Naive thymus-derived CD4-positive, alpha-beta T cell (primary cell): ENCODE data around the gene RASA3. TPM values are rescaled to one million over a fixed set of nuclear protein-coding genes. Genes with fewer than 3 reads are reported as not detected.
"Not testable (repeated sequence)": the region's sequence is repeated elsewhere in the genome, so short reads cannot be mapped to it uniquely, and the experiment has no call there.

ENCODE experiments used
- ATAC-seq: fragments of 150-1000 bp; cut with Tn5 transposase; 2 replicates; pipeline ENCODE4 v1.10.0; 2021; ENCODE audit warnings: mild to moderate bottlenecking, moderate library complexity
- CTCF ChIA-PET: fragments of 350-600 bp; sonication (Branson Sonifier 250); formaldehyde crosslinking; loops from one replicate; lab custom pipeline; 2021; ENCODE audit warnings: antibody characterized with exemption; lab: Charles Lee
- POLR2A ChIA-PET: fragments of 350-600 bp; sonication (Branson Sonifier 250); formaldehyde crosslinking; loops from one replicate; lab custom pipeline; 2021; ENCODE audit warnings: antibody characterized with exemption, inconsistent platforms; lab: Charles Lee
- DNase-seq, 9 donors: peaks; one replicate each; pipeline versions ENCODE4 v3.0.0 to v3.0.0-alpha.2; 2020 to 2022; ENCODE audit warnings: mixed read lengths in 1 of 9
- H3K27ac ChIP-seq: one replicate; pipeline ENCODE4 v1.7.0; 2013; ENCODE audit warnings: mild to moderate bottlenecking, low read depth, low read length, moderate library complexity
- H3K27me3 ChIP-seq, 2 donors: one replicate each; pipeline ENCODE4 v1.7.0; 2013; ENCODE audit warnings: low read length in 2 of 2, mild to moderate bottlenecking in 2 of 2, moderate library complexity in 2 of 2; ENCODE audit not compliant: control insufficient read depth in 2 of 2, insufficient read depth in 2 of 2
- H3K36me3 ChIP-seq, 3 experiments: 1 replicate in 2 of 3; 2 replicates in 1 of 3; pipeline ENCODE4 v1.7.0; 2013; ENCODE audit warnings: low read length in 3 of 3, mild to moderate bottlenecking in 3 of 3, moderate library complexity in 1 of 3; ENCODE audit not compliant: insufficient read depth in 3 of 3, control insufficient read depth in 2 of 3
- H3K4me1 ChIP-seq, 2 donors: one replicate each; pipeline ENCODE4 v1.7.0; 2013; ENCODE audit warnings: low read length in 2 of 2, mild to moderate bottlenecking in 2 of 2, moderate library complexity in 1 of 2; ENCODE audit not compliant: control insufficient read depth in 2 of 2, insufficient read depth in 2 of 2
- H3K4me3 ChIP-seq: 2 replicates; pipeline ENCODE4 v1.7.0; 2013; ENCODE audit warnings: mild to moderate bottlenecking, low read length
- H3K9me3 ChIP-seq, 3 experiments: 1 replicate in 2 of 3; 2 replicates in 1 of 3; pipeline ENCODE4 v1.7.0; 2013; ENCODE audit warnings: low read length in 3 of 3; ENCODE audit not compliant: control insufficient read depth in 2 of 3
- H3K27ac Mint-ChIP-seq, 9 donors: one replicate each; pipeline ENCODE4 v1.8.0; 2020 to 2022; ENCODE audit warnings: mixed read lengths in 9 of 9, mild to moderate bottlenecking in 8 of 9, moderate library complexity in 5 of 9, inconsistent platforms in 2 of 9
- H3K27me3 Mint-ChIP-seq, 5 donors: one replicate each; pipeline ENCODE4 v1.8.0; 2021 to 2022; ENCODE audit warnings: mixed read lengths in 5 of 5, mild to moderate bottlenecking in 1 of 5
- H3K36me3 Mint-ChIP-seq, 5 donors: one replicate each; pipeline ENCODE4 v1.8.0; 2020 to 2022; ENCODE audit warnings: mixed read lengths in 5 of 5, mild to moderate bottlenecking in 3 of 5, inconsistent platforms in 1 of 5
- H3K4me1 Mint-ChIP-seq, 7 donors: one replicate each; pipeline ENCODE4 v1.8.0; 2020 to 2022; ENCODE audit warnings: mixed read lengths in 7 of 7, mild to moderate bottlenecking in 3 of 7, inconsistent platforms in 1 of 7
- H3K4me3 Mint-ChIP-seq, 10 donors: one replicate each; pipeline ENCODE4 v1.8.0; 2020 to 2022; ENCODE audit warnings: mild to moderate bottlenecking in 10 of 10, mixed read lengths in 10 of 10, moderate library complexity in 6 of 10, inconsistent platforms in 2 of 10
- H3K9me3 Mint-ChIP-seq, 11 donors: one replicate each; pipeline ENCODE4 v1.8.0; 2020 to 2022; ENCODE audit warnings: mixed read lengths in 11 of 11, mild to moderate bottlenecking in 4 of 11, inconsistent platforms in 1 of 11, moderate library complexity in 1 of 11
- intact Hi-C, 2 donors: fragments of 100-400 bp; cut with micrococcal nuclease; formaldehyde crosslinking; loops; one replicate each; pipeline ENCODE4 v1.15.1; 2023
- polyA plus RNA-seq, 2 donors: library from polyadenylated mRNA; unstranded; fragments of 300-500 nt; fragmentation: Illumina TruSeq; gene quantifications; one replicate each; pipeline ENCODE4 v1.2.3, GENCODE V29; 2021
- total RNA-seq, 6 experiments: library from RNA in 5 of 6; stranded (reverse) in 5 of 6; gene quantifications; 1 replicate in 5 of 6; 2 replicates in 1 of 6; pipeline ENCODE4 v1.2.3 and lab custom pipeline; 2021 to 2026

The RASA3 gene
- total and polyA plus RNA-seq, 7 experiments from 2014 or later = 109 to 227 (median 195) TPM

GRCh38 chr13:114158869-114159666, 26.6 kb upstream of the RASA3 start:
- peaks cover 55 to 62% of the 10 kb centered on the region in 2 donors for H3K4me1 ChIP-seq
- H3K9me3 Mint-ChIP-seq = peaks cover 0 to 16% (median 2%) of the 10 kb centered on the region in 11 donors

GRCh38 chr13:114157869-114158495, 25.6 kb upstream of the RASA3 start:
- peaks cover 58 to 60% of the 10 kb centered on the region in 2 donors for H3K4me1 ChIP-seq
- POLR2A ChIA-PET = interaction anchor here (0.8 to 1.7 kb wide), 8 partner anchors 9 to 63 kb away, joined by 3 to 9 read pairs (median 6); no protein-coding TSS in a partner anchor
- Mint-ChIP-seq H3K9me3 (peaks cover 0 to 16% (median 5%) of the 10 kb centered on the region in 11 donors), H3K4me1 (peaks cover 68 to 86% (median 82%) of the 10 kb centered on the region in 7 donors), H3K36me3 (peaks cover 0 to 51% (median 9%) of the 10 kb centered on the region in 5 donors), H3K27me3 (peaks cover 0 to 33% (median 0%) of the 10 kb centered on the region in 5 donors), H3K4me3 (peak overlapping the region in 9 of 10 donors; percentile 17 to 87 (median 57)), H3K27ac (peak overlapping the region; percentile 66 to 99 (median 96))
- no peaks in the 10 kb centered on the region for H3K36me3 ChIP-seq
- intact Hi-C loops = loop anchor here in 1 of 2 donors (1.0 kb wide), 1 partner anchor 9 kb away; no protein-coding TSS in a partner anchor
- H3K27ac ChIP-seq = peak overlapping the region; percentile 41
- no peaks in the 10 kb centered on the region for H3K27me3 ChIP-seq
- DNase-seq (peak in 1 of 9 donors; percentile 35), ATAC-seq (peak; percentile 41)
- H3K4me3 ChIP-seq = no peak overlapping the region
- CTCF ChIA-PET = interaction anchor here (0.6 to 0.8 kb wide), 2 partner anchors 12 to 91 kb away, joined by 4 read pairs; no protein-coding TSS in a partner anchor
- no peaks in the 10 kb centered on the region for H3K9me3 ChIP-seq

More at GRCh38 chr13:114158869-114159666, 26.6 kb upstream of the RASA3 start:
- not testable (repeated sequence) for H3K27ac ChIP-seq, ATAC-seq, H3K27me3 ChIP-seq, DNase-seq, H3K9me3 ChIP-seq, H3K36me3 ChIP-seq, H3K4me3 ChIP-seq
- Mint-ChIP-seq H3K36me3 (peaks cover 0 to 46% (median 5%) of the 10 kb centered on the region in 5 donors), H3K27me3 (peaks cover 0 to 35% (median 0%) of the 10 kb centered on the region in 5 donors), H3K4me1 (peaks cover 62 to 84% (median 80%) of the 10 kb centered on the region in 7 donors), H3K27ac (peak overlapping the region in 8 of 9 donors; percentile 36 to 99 (median 93)), H3K4me3 (peak overlapping the region in 3 of 10 donors; percentile 8 to 87 (median 81))
- ChIA-PET POLR2A (interaction anchor here (0.7 to 10.7 kb wide), 7 partner anchors 9 to 82 kb away, joined by 3 to 100 read pairs (median 4); partner anchors contain the start of gene RASA3), CTCF (interaction anchor here (1.0 kb wide), 1 partner anchor 11 kb away, joined by 4 read pairs; no protein-coding TSS in a partner anchor)
- intact Hi-C loops = loop anchor here in 1 of 2 donors (1.0 kb wide), 1 partner anchor 8 kb away; no protein-coding TSS in a partner anchor

- Mint-ChIP-seq H3K27me3 (peaks cover 0 to 29% (median 0%) of the 10 kb centered on the region in 5 donors), H3K9me3 (peaks cover 0 to 16% (median 5%) of the 10 kb centered on the region in 11 donors), H3K4me3 (peak overlapping the region; percentile 66 to 90 (median 74)), H3K4me1 (peaks cover 68 to 87% (median 83%) of the 10 kb centered on the region in 7 donors), H3K27ac (peak overlapping the region; percentile 93 to 99 (median 96)), H3K36me3 (peaks cover 0 to 45% (median 9%) of the 10 kb centered on the region in 5 donors)
- ATAC-seq = peak; percentile 45
- Histone ChIP-seq H3K4me3 (no peak overlapping the region), H3K27ac (peak overlapping the region; percentile 75), H3K27me3 (no peaks in the 10 kb centered on the region), H3K36me3 (no peaks in the 10 kb centered on the region), H3K4me1 (peaks cover 51 to 60% of the 10 kb centered on the region in 2 donors), H3K9me3 (no peaks in the 10 kb centered on the region)
- peak in 2 of 9 donors; percentile 29 to 39 for DNase-seq
- ChIA-PET CTCF (no interaction called here), POLR2A (interaction anchor here (0.7 to 1.7 kb wide), 6 partner anchors 8 to 68 kb away, joined by 3 to 8 read pairs (median 4); no protein-coding TSS in a partner anchor)
- intact Hi-C loops = loop anchor here (1.0 kb wide), 2 partner anchors 8 to 14 kb away; no protein-coding TSS in a partner anchor
Observed at GRCh38 chr13:114155926-114156883, 23.8 kb upstream of the RASA3 start.

GRCh38 chr13:114155320-114155719, 22.9 kb upstream of the RASA3 start:
- Mint-ChIP-seq H3K27ac (peak overlapping the region in 1 of 9 donors; percentile 4), H3K36me3 (peaks cover 0 to 39% (median 7%) of the 10 kb centered on the region in 5 donors), H3K4me1 (peaks cover 69 to 87% (median 83%) of the 10 kb centered on the region in 7 donors), H3K9me3 (peaks cover 0 to 14% (median 5%) of the 10 kb centered on the region in 11 donors), H3K4me3 (no peak overlapping the region), H3K27me3 (peaks cover 0 to 25% (median 0%) of the 10 kb centered on the region in 5 donors)
- ChIA-PET CTCF (no interaction called here), POLR2A (no interaction called here)
- intact Hi-C loops = no loop called here
- no peaks in the 10 kb centered on the region for H3K27me3 ChIP-seq
- H3K4me3 ChIP-seq = no peak overlapping the region
- H3K4me1 ChIP-seq = peaks cover 54 to 63% of the 10 kb centered on the region in 2 donors
- ATAC-seq (no peak), DNase-seq (no peak)
- no peaks in the 10 kb centered on the region for H3K36me3 ChIP-seq
- no peaks in the 10 kb centered on the region for H3K9me3 ChIP-seq
- no peak overlapping the region for H3K27ac ChIP-seq

GRCh38 chr13:114154476-114154875, 22.1 kb upstream of the RASA3 start:
- Mint-ChIP-seq H3K27me3 (peaks cover 0 to 16% (median 0%) of the 10 kb centered on the region in 5 donors), H3K4me1 (peaks cover 69 to 87% (median 83%) of the 10 kb centered on the region in 7 donors), H3K27ac (peak overlapping the region; percentile 85 to 100 (median 100)), H3K36me3 (peaks cover 0 to 30% (median 0%) of the 10 kb centered on the region in 5 donors), H3K9me3 (peaks cover 0 to 8% (median 3%) of the 10 kb centered on the region in 11 donors), H3K4me3 (peak overlapping the region in 8 of 10 donors; percentile 30 to 74 (median 53))
- H3K36me3 ChIP-seq = no peaks in the 10 kb centered on the region
- peak overlapping the region; percentile 62 for H3K27ac ChIP-seq
- no peak overlapping the region for H3K4me3 ChIP-seq
- ChIA-PET POLR2A (interaction anchor here (0.7 kb wide), 1 partner anchor 10 kb away, joined by 4 read pairs; no protein-coding TSS in a partner anchor), CTCF (interaction anchor here (0.7 kb wide), 1 partner anchor 32 kb away, joined by 3 read pairs; no protein-coding TSS in a partner anchor)
- ATAC-seq (no peak), DNase-seq (no peak)
- H3K27me3 ChIP-seq = no peaks in the 10 kb centered on the region
- H3K4me1 ChIP-seq = peaks cover 58 to 71% of the 10 kb centered on the region in 2 donors
- no peaks in the 10 kb centered on the region for H3K9me3 ChIP-seq
- intact Hi-C loops = no loop called here
